ENCODE data around the gene LBHD2.

GRCh38 chr14:103081951-103082350 is 2.1 kb upstream of the LBHD2 start:
- TF ChIP-seq POLR2AphosphoS5 (IDR thresholded peaks at IDR 0.05) (no peak), CTCF (IDR thresholded peaks at IDR 0.05) (no peak), POLR2A (IDR thresholded peaks at IDR 0.05) (no peak)
